ENCODE results near the gene SLC19A1. TPM values are rescaled to one million over a fixed set of nuclear protein-coding genes. Genes with fewer than 3 reads are reported as not detected.

The SLC19A1 gene
- total and polyA plus RNA-seq, 10 donors, result 7.5 to 52.8 (median 32.4) TPM

DNA sequence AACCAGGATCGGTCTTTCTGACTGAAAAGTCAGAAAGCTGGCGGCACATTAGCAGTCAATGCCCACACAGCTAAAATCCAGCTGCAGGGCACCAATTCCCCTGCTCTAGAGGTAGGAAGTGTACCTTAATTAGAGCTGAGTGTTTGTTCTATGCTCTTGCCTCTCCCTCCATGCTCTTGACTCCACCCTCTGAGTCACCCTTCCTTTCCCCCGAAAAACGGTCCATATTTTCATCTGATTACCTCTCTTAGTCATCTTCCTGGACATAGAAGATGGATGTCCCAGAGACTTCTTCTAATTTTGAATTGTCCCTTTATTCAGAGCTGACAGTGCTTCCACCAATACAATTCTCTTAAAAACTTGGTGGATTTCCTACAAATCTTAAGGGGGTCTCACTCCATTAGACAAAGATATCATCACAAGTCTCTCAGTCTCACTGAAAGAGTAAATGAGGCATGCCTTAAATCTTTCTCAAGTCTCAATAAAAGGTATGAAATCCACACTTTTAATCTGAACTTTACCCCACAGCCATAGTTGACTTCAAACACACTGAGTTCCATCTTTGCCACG lies 44.1 kb upstream of the SLC19A1 start:
- H3K4me1 ChIP-seq, result peaks cover 0 to 20% (median 15%) of the 10 kb centered on the region in 6 donors
- no peak overlapping the region for H3K4me3 ChIP-seq
- H3K27me3 ChIP-seq (replicated peaks in 1 of 7), result peaks cover 0 to 33% (median 5%) of the 10 kb centered on the region in 7 donors
- intact Hi-C loops (cut with DNase I; ENCODE audit: low total_unique reads), result no loop called here
- TF ChIP-seq POLR2A (IDR thresholded peaks at IDR 0.05) (no peak), POLR2AphosphoS5 (IDR thresholded peaks at IDR 0.05) (no peak)
- TF ChIP-seq, protein P1, sequence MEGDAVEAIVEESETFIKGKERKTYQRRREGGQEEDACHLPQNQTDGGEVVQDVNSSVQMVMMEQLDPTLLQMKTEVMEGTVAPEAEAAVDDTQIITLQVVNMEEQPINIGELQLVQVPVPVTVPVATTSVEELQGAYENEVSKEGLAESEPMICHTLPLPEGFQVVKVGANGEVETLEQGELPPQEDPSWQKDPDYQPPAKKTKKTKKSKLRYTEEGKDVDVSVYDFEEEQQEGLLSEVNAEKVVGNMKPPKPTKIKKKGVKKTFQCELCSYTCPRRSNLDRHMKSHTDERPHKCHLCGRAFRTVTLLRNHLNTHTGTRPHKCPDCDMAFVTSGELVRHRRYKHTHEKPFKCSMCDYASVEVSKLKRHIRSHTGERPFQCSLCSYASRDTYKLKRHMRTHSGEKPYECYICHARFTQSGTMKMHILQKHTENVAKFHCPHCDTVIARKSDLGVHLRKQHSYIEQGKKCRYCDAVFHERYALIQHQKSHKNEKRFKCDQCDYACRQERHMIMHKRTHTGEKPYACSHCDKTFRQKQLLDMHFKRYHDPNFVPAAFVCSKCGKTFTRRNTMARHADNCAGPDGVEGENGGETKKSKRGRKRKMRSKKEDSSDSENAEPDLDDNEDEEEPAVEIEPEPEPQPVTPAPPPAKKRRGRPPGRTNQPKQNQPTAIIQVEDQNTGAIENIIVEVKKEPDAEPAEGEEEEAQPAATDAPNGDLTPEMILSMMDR (IDR thresholded peaks at IDR 0.05 in 8 of 11, conservative IDR thresholded peaks at IDR 0.05 in 3 of 11), result no peak
- H3K27ac ChIP-seq, result no peak overlapping the region
- peaks cover 0 to 61% (median 38%) of the 10 kb centered on the region in 8 donors for H3K9me3 ChIP-seq
- H3K36me3 ChIP-seq, result no peaks in the 10 kb centered on the region
- no peak for DNase-seq
- 70 to 87% (median 76%) methylated on average over 5 of the region's 5 CpGs for WGBS, 5 donors

DNA sequence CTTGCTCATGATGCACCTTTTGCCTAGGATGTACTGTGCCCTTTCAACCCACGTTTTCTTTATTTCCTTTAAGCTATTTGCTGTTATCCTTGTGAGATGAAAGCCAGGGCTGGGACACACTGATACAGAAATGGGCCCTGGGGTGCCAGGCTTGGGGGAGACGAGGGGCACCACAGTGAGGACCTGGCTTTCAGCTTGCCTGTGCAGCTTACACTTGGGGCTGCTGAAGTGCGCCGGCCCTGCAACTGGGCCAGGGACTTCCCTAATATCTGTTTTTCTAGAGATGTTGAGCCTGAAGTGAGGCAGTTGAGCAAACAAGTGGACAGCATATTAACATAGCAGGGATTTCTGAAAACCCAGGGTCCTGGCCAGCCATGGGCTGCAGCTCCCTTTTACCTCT lies 42.5 kb upstream of the SLC19A1 start:
- intact Hi-C loops (cut with DNase I; ENCODE audit: low total_unique reads), result no loop called here
- Histone ChIP-seq H3K9me3 (peaks cover 0 to 61% (median 38%) of the 10 kb centered on the region in 8 donors), H3K4me3 (no peak overlapping the region), H3K27ac (no peak overlapping the region), H3K27me3 (replicated peaks in 1 of 7) (peaks cover 0 to 36% (median 0%) of the 10 kb centered on the region in 7 donors), H3K4me1 (peaks cover 0 to 5% (median 3%) of the 10 kb centered on the region in 6 donors), H3K36me3 (no peaks in the 10 kb centered on the region)
- DNase-seq, result no peak
- WGBS, 5 donors, result 74 to 81% (median 76%) methylated on average over 4 of the region's 4 CpGs
- TF ChIP-seq, protein P1 (IDR thresholded peaks at IDR 0.05 in 8 of 11, conservative IDR thresholded peaks at IDR 0.05 in 3 of 11), result no peak
- TF ChIP-seq POLR2A (IDR thresholded peaks at IDR 0.05) (no peak), POLR2AphosphoS5 (IDR thresholded peaks at IDR 0.05) (no peak)

DNA sequence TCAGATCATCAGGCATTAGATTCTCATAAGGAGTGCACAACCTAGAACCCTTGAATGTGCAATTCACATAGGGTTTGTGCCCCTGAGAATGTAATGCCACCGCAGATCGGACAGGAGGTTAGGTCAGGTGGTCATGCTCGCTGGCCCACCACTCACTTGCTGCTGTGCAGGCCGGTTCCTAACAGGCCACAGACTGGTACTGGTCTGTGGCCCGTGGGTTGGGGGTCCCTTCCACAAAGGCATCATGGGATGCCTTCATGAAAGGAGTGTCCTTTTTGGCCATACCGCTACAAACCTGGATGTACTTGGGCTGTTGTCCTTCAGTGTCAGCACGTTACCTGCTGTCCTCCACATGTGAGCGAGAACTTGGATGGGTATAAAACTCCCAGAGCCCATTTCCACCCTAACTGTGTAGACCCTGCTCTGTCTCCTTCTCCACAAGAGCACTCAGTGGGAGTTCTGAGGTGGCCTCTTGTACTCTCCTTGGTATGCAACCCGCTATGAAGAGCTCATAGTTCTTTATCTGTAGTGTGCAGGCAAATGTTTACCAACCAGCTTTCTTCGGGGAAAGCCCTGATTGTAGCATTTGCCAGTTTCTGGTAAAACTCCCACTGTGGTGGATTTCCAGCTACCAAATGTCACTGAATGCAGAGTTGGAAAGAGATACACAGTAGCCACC lies 41.7 kb upstream of the SLC19A1 start:
- Histone ChIP-seq H3K4me1 (no peaks in the 10 kb centered on the region), H3K27ac (no peak overlapping the region), H3K4me3 (no peak overlapping the region), H3K36me3 (no peaks in the 10 kb centered on the region), H3K9me3 (peaks cover 0 to 60% (median 38%) of the 10 kb centered on the region in 8 donors), H3K27me3 (replicated peaks in 1 of 7) (peaks cover 0 to 36% (median 0%) of the 10 kb centered on the region in 7 donors)
- 75 to 89% (median 85%) methylated on average over 8 to 10 of the region's 10 CpGs for WGBS, 5 donors
- no peak for TF ChIP-seq POLR2A (IDR thresholded peaks at IDR 0.05)
- TF ChIP-seq, protein P1 (IDR thresholded peaks at IDR 0.05 in 8 of 11, conservative IDR thresholded peaks at IDR 0.05 in 3 of 11), result no peak
- no peak for TF ChIP-seq POLR2AphosphoS5 (IDR thresholded peaks at IDR 0.05)
- peak; percentile 21 for DNase-seq
- intact Hi-C loops (cut with DNase I; ENCODE audit: low total_unique reads), result no loop called here

DNA sequence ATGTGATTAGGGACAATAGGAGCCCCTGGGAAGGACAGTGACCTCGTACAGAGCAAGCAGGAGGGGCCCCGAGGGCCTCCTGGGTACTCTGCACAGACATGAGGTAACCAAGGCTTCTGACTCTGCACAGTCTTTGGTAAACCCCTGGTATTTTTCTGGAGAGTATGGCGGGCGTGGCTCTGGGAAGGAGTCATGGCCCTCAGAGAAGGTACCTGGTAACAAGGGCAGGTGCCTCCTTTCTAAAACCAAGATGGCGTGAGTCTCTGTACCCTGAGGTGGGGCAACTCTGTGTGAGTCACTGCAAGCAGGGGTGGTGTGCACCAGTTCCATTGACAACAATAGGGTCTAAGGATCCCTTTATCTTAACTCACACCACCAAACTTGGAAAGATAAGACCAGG lies 39.9 kb upstream of the SLC19A1 start:
- Histone ChIP-seq H3K9me3 (peaks cover 0 to 42% (median 28%) of the 10 kb centered on the region in 8 donors), H3K4me1 (no peaks in the 10 kb centered on the region), H3K36me3 (no peaks in the 10 kb centered on the region), H3K27ac (no peak overlapping the region), H3K27me3 (replicated peaks in 1 of 7) (peaks cover 0 to 42% (median 0%) of the 10 kb centered on the region in 7 donors), H3K4me3 (no peak overlapping the region)
- WGBS, 5 donors, result 85 to 93% (median 87%) methylated on average over 5 of the region's 5 CpGs
- no peak for TF ChIP-seq POLR2A (IDR thresholded peaks at IDR 0.05)
- no peak for TF ChIP-seq POLR2AphosphoS5 (IDR thresholded peaks at IDR 0.05)
- TF ChIP-seq, protein P1 (IDR thresholded peaks at IDR 0.05 in 8 of 11, conservative IDR thresholded peaks at IDR 0.05 in 3 of 11), result no peak
- no peak for DNase-seq
- intact Hi-C loops (cut with DNase I; ENCODE audit: low total_unique reads), result no loop called here
